Right lobe of liver (tissue), 6 donors: ENCODE measurements around the gene RUNX2. TPM values are rescaled to one million over a fixed set of nuclear protein-coding genes. Genes with fewer than 3 reads are reported as not detected.

Experiments
- ATAC-seq, 4 donors: fragments of 200-7000 bp; cut with Tn5 transposase; one replicate each; pipeline ENCODE4 v1.9.1; 2020; ENCODE audit warnings: mild to moderate bottlenecking in 4 of 4, moderate library complexity in 4 of 4
- DNase-seq, 3 donors: peaks; one replicate each; pipeline ENCODE4 v3.0.0-alpha.2; 2020
- H3K27ac ChIP-seq, 3 donors: fragments of 200-600 bp; one replicate each; pipeline ENCODE4 v1.8.0; 2022
- H3K27me3 ChIP-seq, 2 donors: fragments of 200-600 bp; one replicate each; pipeline ENCODE4 v1.8.0; 2022
- H3K36me3 ChIP-seq, 4 donors: fragments of 200-600 bp; sonication (generic) in 1 of 4; one replicate each; pipeline versions ENCODE4 v1.5.1 to v1.8.0; 2017 to 2022; ENCODE audit warnings: control low read depth in 1 of 4
- H3K4me1 ChIP-seq, 4 donors: fragments of 200-600 bp; sonication (generic) in 1 of 4; one replicate each; pipeline versions ENCODE4 v1.5.1 to v1.8.0; 2017 to 2022; ENCODE audit warnings: control low read depth in 1 of 4
- H3K4me3 ChIP-seq, 3 donors: fragments of 200-600 bp; one replicate each; pipeline ENCODE4 v1.8.0; 2022
- H3K9me3 ChIP-seq, 4 donors: fragments of 200-600 bp; sonication (generic) in 1 of 4; one replicate each; pipeline versions ENCODE4 v1.5.1 to v1.8.0; 2017 to 2022; ENCODE audit warnings: control low read depth in 1 of 4
- POLR2A ChIP-seq: fragments of 450-650 bp; IDR thresholded peaks from one replicate; pipeline ENCODE4 v1.6.1; 2017; ENCODE audit warnings: antibody characterized with exemption, mild to moderate bottlenecking
- WGBS: methylation state at CpG from one replicate; pipeline ENCODE4 v1.1.6; 2018; ENCODE audit warnings: low coverage, low lambda C conversion rate; ENCODE audit not compliant: insufficient coverage; ENCODE audit errors: missing lambda C conversion rate; 5-methylcytosine and 5-hydroxymethylcytosine counted together
- intact Hi-C, 2 donors: fragments of 100-400 bp; cut with DNase I; formaldehyde crosslinking; loops; one replicate each; pipeline versions ENCODE4 v1.11.2 to v1.14.1; 2022
- total RNA-seq, 6 experiments: library from RNA; depleted of rRNA in 2 of 6; stranded (reverse); fragments of >200 nt in 2 of 6; fragmentation: NEBNext Ultra II Directional in 3 of 6; extraction: Animal tissue kit (Norgen Biotek cat#: 25700) in 3 of 6; gene quantifications; one replicate each; pipeline versions ENCODE4 v1.1.0 to v1.2.4, GENCODE V29; 2016 to 2023
- TF ChIP-seq, protein P1 (sequence below), 4 donors: fragments of 200-600 bp in 3 of 4; fragments of 450-650 bp in 1 of 4; IDR thresholded peaks; one replicate each; pipeline versions ENCODE4 v1.5.1 to v1.8.0; 2016 to 2022; ENCODE audit warnings: antibody characterized with exemption in 4 of 4, mild to moderate bottlenecking in 2 of 4
- donor health status: DM: no; HTN: yes; CAD: no.
- donor health status: DM: no; HTN: no; CAD: no.
- donor health status: DM: no; HTN: no; CAD: no.
- donor health status: DM: no; HTN: yes; CAD: no.
- donor health status: DM: no; HTN: yes; CAD: no.

The RUNX2 gene
- total RNA-seq, 6 experiments from 2014 or later, result 0.15 to 0.80 (median 0.43) TPM

DNA sequence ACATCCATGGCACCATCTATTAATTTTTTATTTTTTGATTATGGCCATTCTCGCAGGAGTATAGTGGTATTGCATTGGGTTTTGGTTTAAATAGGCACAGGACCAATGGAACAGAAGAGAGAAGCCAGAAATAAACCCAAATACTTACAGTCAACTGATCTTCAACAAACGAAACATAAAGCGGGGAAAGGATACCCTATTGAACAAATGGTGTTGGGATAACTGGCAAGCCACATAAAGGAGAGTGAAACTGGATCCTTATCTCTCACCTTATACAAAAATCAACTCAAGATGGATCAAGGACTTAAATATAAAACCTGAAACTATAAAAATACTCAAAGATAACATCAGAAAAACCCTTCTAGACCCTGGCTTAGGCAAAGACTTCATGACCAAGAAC, 25.3 kb upstream of the RUNX2 start:
- no peaks in the 10 kb centered on the region for H3K27me3 ChIP-seq
- H3K4me1 ChIP-seq, result peaks cover 0 to 8% (median 0%) of the 10 kb centered on the region in 4 donors
- no peak for ATAC-seq
- no peak overlapping the region for H3K4me3 ChIP-seq
- intact Hi-C loops, result no loop called here
- TF ChIP-seq, protein P1, sequence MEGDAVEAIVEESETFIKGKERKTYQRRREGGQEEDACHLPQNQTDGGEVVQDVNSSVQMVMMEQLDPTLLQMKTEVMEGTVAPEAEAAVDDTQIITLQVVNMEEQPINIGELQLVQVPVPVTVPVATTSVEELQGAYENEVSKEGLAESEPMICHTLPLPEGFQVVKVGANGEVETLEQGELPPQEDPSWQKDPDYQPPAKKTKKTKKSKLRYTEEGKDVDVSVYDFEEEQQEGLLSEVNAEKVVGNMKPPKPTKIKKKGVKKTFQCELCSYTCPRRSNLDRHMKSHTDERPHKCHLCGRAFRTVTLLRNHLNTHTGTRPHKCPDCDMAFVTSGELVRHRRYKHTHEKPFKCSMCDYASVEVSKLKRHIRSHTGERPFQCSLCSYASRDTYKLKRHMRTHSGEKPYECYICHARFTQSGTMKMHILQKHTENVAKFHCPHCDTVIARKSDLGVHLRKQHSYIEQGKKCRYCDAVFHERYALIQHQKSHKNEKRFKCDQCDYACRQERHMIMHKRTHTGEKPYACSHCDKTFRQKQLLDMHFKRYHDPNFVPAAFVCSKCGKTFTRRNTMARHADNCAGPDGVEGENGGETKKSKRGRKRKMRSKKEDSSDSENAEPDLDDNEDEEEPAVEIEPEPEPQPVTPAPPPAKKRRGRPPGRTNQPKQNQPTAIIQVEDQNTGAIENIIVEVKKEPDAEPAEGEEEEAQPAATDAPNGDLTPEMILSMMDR (IDR thresholded peaks at IDR 0.05), result no peak
- TF ChIP-seq POLR2A, result no peak
- no peak for DNase-seq
- 100% methylated on average over 3 of the region's 3 CpGs for WGBS
- no peaks in the 10 kb centered on the region for H3K9me3 ChIP-seq
- no peaks in the 10 kb centered on the region for H3K36me3 ChIP-seq
- no peak overlapping the region for H3K27ac ChIP-seq

DNA sequence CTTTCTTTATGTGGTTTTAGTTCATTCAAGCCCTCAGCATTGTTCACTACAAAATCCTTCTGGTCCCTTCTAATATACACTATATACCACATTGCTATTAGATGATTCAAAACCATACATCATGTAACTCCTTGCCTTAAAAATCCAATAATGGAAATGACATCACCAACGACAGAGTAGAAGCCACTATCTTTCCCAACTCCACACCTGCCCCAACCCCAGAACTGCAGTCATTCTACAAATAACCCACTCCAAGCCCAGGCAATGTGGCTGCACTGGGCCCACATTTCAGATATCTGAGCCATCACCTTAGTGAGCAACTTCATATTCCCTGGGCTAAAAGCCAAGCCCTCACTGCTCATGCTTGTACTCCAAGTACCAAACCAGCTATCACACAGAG, 22.6 kb upstream of the RUNX2 start:
- WGBS, result 86% methylated on average over 1 of the region's 1 CpG
- no peaks in the 10 kb centered on the region for H3K27me3 ChIP-seq
- H3K27ac ChIP-seq, result no peak overlapping the region
- ATAC-seq, result no peak
- peaks cover 0 to 8% (median 0%) of the 10 kb centered on the region in 4 donors for H3K4me1 ChIP-seq
- H3K4me3 ChIP-seq, result no peak overlapping the region
- intact Hi-C loops, result no loop called here
- TF ChIP-seq, protein P1 (IDR thresholded peaks at IDR 0.05), result no peak
- no peak for TF ChIP-seq POLR2A
- DNase-seq, result no peak
- H3K9me3 ChIP-seq, result no peaks in the 10 kb centered on the region
- no peaks in the 10 kb centered on the region for H3K36me3 ChIP-seq

GRCh38 chr6:45310118-45310788, 17.9 kb upstream of the RUNX2 start:
- ATAC-seq, result no peak
- Histone ChIP-seq H3K27ac (no peak overlapping the region), H3K27me3 (no peaks in the 10 kb centered on the region), H3K9me3 (no peaks in the 10 kb centered on the region), H3K36me3 (no peaks in the 10 kb centered on the region), H3K4me3 (no peak overlapping the region), H3K4me1 (no peaks in the 10 kb centered on the region)
- intact Hi-C loops, result no loop called here
- no peak for DNase-seq
- TF ChIP-seq POLR2A, result no peak
- TF ChIP-seq, protein P1 (IDR thresholded peaks at IDR 0.05), result no peak
- 61% methylated on average over 4 of the region's 7 CpGs for WGBS

DNA sequence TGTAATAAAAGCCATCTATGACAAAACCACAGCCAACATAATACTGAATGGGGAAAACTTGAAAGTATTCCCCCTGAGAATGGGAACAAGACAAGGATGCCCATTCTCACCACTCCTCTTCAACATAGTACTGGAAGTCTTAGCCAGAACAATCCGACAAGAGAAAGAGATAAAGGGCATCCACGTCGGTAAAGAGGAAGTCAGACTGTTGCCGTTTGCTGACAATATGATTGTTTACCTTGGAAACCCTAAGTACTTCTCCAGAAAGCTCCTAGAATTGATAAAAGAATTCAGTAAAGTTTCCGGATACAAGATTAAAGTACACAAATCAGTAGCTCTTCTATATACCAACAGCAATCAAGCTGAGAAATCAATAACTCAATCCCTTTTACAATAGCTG, 14.0 kb upstream of the RUNX2 start:
- no peak overlapping the region for H3K4me3 ChIP-seq
- no peaks in the 10 kb centered on the region for H3K4me1 ChIP-seq
- H3K27ac ChIP-seq, result no peak overlapping the region
- H3K36me3 ChIP-seq, result no peaks in the 10 kb centered on the region
- intact Hi-C loops, result no loop called here
- no peak for TF ChIP-seq POLR2A
- TF ChIP-seq, protein P1 (IDR thresholded peaks at IDR 0.05), result no peak
- ATAC-seq, result no peak
- 57% methylated on average over 5 of the region's 5 CpGs for WGBS
- H3K9me3 ChIP-seq, result no peaks in the 10 kb centered on the region
- H3K27me3 ChIP-seq, result no peaks in the 10 kb centered on the region
- no peak for DNase-seq

DNA sequence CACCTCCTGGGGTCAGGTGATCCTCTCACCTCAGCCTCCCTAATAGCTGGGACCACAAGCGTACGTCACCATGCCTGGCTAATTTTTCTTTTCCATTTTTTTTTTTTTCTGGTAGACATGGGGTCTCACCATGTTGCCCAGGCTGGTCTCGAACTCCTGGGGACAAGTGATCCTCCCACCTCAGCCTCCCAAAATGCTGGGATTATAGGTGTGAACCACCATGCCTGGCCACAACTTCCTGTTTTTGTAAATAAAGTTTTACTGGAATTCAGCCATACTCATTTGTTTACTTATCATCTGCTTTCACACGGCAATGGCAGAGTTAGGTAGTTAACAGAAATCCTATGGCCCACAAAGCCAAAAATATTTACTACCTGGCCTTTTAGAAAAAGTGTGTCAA, 7.8 kb upstream of the RUNX2 start:
- no peaks in the 10 kb centered on the region for H3K36me3 ChIP-seq
- H3K4me1 ChIP-seq, result no peaks in the 10 kb centered on the region
- intact Hi-C loops, result no loop called here
- TF ChIP-seq POLR2A, result no peak
- TF ChIP-seq, protein P1 (IDR thresholded peaks at IDR 0.05), result no peak
- no peak for DNase-seq
- H3K4me3 ChIP-seq, result no peak overlapping the region
- ATAC-seq, result no peak
- no peaks in the 10 kb centered on the region for H3K27me3 ChIP-seq
- H3K9me3 ChIP-seq, result no peaks in the 10 kb centered on the region
- no peak overlapping the region for H3K27ac ChIP-seq
- WGBS, result 73% methylated on average over 4 of the region's 4 CpGs
